Stimulated activated CD4-positive, alpha-beta T cell treated with anti-CD3 and anti-CD28 coated beads, TNF-alpha, amount 100 ng/mL, for 24 hours (primary cell): Measurements from ENCODE around the gene GAGE12F.
A peak's percentile ranks its signal among the peaks of the same experiment; 100 is the strongest.
"Not testable (repeated sequence)": the region's sequence is repeated elsewhere in the genome, so short reads cannot be mapped to it uniquely, and the experiment has no call there.

ENCODE experiments used
- DNase-seq, 3 experiments: peaks; one replicate each; pipeline ENCODE4 v3.0.0-alpha.2; 2020; ENCODE audit warnings: low read depth in 3 of 3

The GAGE12F gene, protein sequence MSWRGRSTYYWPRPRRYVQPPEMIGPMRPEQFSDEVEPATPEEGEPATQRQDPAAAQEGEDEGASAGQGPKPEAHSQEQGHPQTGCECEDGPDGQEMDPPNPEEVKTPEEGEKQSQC

GRCh38 chrX:49560542-49560941 is at the start of gene GAGE12F:
GAGE12F (plus strand) TSS chrX:49560842; CDS start chrX:49561997, 1,155 bp downstream.
- DNase-seq, result not testable (repeated sequence)

DNA sequence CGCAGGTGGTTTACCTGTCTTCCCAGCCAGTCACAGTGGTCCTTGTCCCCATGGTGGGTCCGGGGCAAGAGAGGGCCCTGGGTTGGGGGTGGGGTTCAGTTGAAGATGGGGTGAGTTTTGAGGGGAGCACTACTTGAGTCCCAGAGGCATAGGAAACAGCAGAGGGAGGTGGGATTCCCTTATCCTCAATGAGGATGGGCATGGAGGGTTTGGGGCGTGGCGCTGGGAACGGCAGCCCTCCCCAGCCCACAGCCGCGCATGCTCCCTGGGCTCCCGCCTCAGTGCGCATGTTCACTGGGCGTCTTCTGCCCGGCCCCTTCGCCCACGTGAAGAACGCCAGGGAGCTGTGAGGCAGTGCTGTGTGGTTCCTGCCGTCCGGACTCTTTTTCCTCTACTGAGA is 28.8 kb upstream of the GAGE12F start, which contains the start of gene GAGE12C:
Gene GAGE12C, plus strand, starts transcription at position 301 of the 400 bp plus-strand sequence. CDS start 1,155 bp downstream, outside the sequence.
- not testable (repeated sequence) for DNase-seq

GRCh38 chrX:49541433-49541832 is 19.2 kb upstream of the GAGE12F start, which contains the start of gene GAGE12D:
GAGE12D (plus strand) TSS chrX:49541733; CDS start chrX:49542888, 1,155 bp downstream.
- DNase-seq, result not testable (repeated sequence)

DNA sequence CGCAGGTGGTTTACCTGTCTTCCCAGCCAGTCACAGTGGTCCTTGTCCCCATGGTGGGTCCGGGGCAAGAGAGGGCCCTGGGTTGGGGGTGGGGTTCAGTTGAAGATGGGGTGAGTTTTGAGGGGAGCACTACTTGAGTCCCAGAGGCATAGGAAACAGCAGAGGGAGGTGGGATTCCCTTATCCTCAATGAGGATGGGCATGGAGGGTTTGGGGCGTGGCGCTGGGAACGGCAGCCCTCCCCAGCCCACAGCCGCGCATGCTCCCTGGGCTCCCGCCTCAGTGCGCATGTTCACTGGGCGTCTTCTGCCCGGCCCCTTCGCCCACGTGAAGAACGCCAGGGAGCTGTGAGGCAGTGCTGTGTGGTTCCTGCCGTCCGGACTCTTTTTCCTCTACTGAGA is 9.7 kb upstream of the GAGE12F start, which contains the start of gene GAGE12E:
Gene GAGE12E, plus strand, starts transcription at position 301 of the 400 bp plus-strand sequence. CDS start 1,155 bp downstream, outside the sequence.
- DNase-seq, result not testable (repeated sequence)

GRCh38 chrX:49568728-49569127 is 8.1 kb downstream of the GAGE12F start:
- not testable (repeated sequence) for DNase-seq

DNA sequence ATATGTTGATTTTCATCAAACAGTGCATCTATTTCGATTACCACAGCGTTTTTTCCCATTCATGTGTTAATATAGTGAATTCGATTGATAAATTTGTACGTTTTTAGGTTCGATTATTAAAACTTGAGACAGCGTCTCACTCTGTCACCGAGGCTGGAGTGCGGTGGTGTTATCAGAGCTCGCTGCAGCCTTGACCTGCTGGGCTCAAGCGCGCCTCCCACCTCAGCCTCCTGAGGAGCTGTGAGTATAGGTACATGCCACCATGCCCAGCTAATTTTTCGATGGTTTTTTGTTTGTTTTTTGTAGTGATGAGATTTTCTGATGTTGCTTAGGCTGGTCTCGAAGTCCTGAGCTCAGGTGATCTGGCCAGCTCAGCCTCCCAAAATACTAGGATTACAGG is 8.5 kb downstream of the GAGE12F start:
- DNase-seq, result not testable (repeated sequence)

GRCh38 chrX:49570100-49570499 is 9.5 kb downstream of the GAGE12F start, which contains the start of gene GAGE12G:
GAGE12G (plus strand) TSS chrX:49570400; CDS start chrX:49571555, 1,155 bp downstream.
- not testable (repeated sequence) for DNase-seq

- DNase-seq, result not testable (repeated sequence)
Measured at GRCh38 chrX:49579649-49580048, 19.0 kb downstream of the GAGE12F start, which contains the start of gene GAGE12H. GAGE12H (plus strand) TSS chrX:49579949; CDS start chrX:49581104, 1,155 bp downstream.

- not testable (repeated sequence) for DNase-seq
Measured at GRCh38 chrX:49589196-49589595, 28.6 kb downstream of the GAGE12F start, which contains the start of gene GAGE2A. GAGE2A (plus strand) TSS chrX:49589496; CDS start chrX:49590651, 1,155 bp downstream.

- DNase-seq, result peak in 1 of 3 experiments; percentile 0
Measured at GRCh38 chrX:49589769-49590478, 29.3 kb downstream of the GAGE12F start.

- DNase-seq, result not testable (repeated sequence)
Measured at GRCh38 chrX:49590488-49590887, 29.8 kb downstream of the GAGE12F start.

DNA sequence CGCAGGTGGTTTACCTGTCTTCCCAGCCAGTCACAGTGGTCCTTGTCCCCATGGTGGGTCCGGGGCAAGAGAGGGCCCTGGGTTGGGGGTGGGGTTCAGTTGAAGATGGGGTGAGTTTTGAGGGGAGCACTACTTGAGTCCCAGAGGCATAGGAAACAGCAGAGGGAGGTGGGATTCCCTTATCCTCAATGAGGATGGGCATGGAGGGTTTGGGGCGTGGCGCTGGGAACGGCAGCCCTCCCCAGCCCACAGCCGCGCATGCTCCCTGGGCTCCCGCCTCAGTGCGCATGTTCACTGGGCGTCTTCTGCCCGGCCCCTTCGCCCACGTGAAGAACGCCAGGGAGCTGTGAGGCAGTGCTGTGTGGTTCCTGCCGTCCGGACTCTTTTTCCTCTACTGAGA is 38.1 kb downstream of the GAGE12F start, which contains the start of gene GAGE1:
Gene GAGE1, plus strand, starts transcription at position 301 of the 400 bp plus-strand sequence. CDS start 1,155 bp downstream, outside the sequence.
- not testable (repeated sequence) for DNase-seq

DNA sequence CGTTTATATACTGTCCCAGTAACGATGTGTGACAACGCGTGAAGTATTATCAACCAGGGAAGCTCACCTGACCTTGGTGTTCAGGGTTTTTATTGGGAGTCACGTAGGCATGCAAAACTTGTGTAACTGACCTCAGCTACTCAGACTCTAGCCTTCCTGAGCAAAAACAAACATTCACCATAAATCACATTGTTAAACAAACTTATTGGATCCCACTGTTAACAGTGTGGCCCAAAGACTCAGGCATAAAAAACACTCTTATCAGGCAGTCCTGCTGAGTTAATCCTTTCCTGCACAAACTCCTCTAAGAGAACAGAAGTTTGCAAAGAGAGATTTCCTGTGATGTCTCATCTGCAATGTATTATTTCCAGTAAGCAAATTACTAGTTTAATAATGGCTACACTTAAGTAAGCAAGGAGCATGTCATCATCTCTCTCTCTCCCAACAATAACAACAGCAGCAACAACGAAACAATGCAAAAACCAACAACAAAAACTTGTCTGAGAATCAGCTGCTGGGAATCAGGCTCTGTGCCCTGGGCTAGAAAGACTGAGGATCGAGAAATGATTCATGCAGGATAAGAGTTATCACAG is 50.2 kb downstream of the GAGE12F start:
- no peak for DNase-seq
